GM19455 (cell line): ENCODE data around the gene PDZD2.
A peak's percentile ranks its signal among the peaks of the same experiment; 100 is the strongest.
"Not testable (repeated sequence)": the region's sequence is repeated elsewhere in the genome, so short reads cannot be mapped to it uniquely, and the experiment has no call there.

ENCODE experiments used
- ATAC-seq: cut with Tn5 transposase; IDR thresholded peaks from one replicate; pipeline ENCODE4 v1.9.1; 2021; ENCODE audit not compliant: unreplicated experiment

The PDZD2 gene

GRCh38 chr5:32090755-32091128 is 451.8 kb downstream of the PDZD2 start:
- no peak for ATAC-seq

- peak; percentile 87 for ATAC-seq
Observed at GRCh38 chr5:32092938-32093812, 454.2 kb downstream of the PDZD2 start.

DNA sequence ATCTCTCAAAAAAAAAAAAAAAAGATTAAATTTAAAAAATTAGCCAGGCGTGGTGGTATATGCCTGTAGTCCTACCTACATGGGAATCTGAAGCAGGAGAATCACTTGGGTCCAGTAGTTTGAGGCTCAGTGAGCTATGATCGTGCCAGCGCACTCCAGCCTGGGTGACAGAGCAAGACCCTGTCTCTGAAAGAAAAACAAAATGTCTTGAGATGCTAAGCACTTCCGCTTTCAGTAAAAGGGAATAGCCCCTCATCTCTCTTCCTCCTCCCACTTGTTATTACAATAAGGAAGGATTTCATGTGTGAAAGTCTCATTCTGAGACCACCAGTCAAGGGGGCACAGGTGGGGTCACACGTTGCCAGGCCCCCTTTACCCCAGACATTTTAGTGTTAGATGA is 455.8 kb downstream of the PDZD2 start:
- no peak for ATAC-seq

GRCh38 chr5:32095261-32095671 is 456.3 kb downstream of the PDZD2 start:
- no peak for ATAC-seq

- no peak for ATAC-seq
Observed at GRCh38 chr5:32096891-32097595, 458.1 kb downstream of the PDZD2 start.

DNA sequence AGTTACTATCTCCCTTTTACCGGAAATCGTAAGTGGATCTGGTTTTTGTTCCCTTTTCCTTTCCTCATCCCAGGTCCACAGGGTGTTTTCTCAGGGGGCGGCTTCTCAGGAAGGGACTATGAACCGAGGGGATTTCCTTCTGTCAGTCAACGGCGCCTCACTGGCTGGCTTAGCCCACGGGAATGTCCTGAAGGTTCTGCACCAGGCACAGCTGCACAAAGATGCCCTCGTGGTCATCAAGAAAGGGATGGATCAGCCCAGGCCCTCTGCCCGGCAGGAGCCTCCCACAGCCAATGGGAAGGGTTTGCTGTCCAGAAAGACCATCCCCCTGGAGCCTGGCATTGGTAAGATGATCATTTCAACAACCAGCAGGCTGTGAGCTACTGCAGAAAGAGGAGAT is 459.4 kb downstream of the PDZD2 start:
- no peak for ATAC-seq

GRCh38 chr5:32098890-32099310 is 460.0 kb downstream of the PDZD2 start:
- ATAC-seq: no peak

- ATAC-seq: no peak
Observed at GRCh38 chr5:32099486-32100035, 460.6 kb downstream of the PDZD2 start.

- no peak for ATAC-seq
Observed at GRCh38 chr5:32100230-32100629, 461.3 kb downstream of the PDZD2 start.

DNA sequence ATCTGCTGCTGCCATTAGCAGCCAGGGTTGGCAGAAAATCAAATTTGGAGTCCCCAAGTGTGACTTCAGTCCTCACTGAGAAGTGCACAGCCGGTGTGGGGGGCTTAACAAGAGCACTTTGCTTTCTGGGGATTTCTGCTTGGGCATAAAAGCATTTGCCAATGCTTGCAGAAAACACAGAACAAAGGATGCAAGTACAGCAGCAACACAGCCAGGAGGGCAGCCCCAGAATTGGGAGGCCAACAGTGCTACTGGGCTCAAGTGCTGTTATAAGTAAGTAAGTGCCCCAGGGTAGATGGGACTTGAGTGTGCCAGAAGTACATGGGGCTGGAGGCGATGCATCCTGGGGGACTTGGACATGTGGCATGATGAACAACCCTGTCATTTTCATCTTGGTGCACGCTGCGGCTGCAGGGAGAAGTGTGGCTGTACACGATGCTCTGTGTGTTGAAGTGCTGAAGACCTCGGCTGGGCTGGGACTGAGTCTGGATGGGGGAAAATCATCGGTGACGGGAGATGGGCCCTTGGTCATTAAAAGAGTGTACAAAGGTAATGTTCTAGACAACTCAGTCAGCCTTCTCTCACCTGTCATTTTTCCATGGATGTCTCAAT is 461.9 kb downstream of the PDZD2 start:
- ATAC-seq: no peak

DNA sequence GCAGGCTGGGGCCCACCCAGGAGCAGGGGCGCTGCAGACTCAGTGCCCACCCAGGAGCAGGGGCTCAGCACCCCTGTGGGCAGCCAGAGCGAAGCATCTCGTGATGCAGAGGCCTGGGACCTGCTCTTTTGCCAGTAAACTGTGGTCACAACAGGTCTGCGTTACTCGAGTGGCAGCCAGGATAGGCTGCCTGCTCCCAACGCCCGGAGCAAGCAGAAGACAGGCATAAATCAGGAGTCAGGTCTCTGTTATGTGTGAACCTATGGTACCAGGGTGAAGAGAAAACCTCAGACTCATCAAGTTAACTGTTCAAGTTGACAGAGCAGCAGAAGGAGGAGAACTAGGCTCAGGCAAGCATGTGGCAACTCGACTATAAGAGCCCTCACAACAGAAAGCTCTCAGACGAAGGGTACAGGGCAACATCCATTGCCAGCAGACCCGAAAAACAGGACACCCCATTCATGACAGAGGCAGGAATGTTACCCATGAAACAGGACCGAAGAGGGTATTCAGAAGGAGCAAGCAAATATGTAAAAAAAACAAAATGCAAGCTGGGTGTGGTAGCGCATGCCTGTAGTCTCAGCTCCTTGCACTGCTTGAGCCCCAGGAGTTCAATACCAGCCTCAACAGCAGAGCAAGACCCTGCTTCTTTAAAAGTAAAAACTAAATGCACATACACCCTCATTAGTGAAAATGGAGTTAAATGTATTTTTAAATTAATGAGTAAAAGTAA is 463.5 kb downstream of the PDZD2 start:
- no peak for ATAC-seq

GRCh38 chr5:32103521-32103920 is 464.6 kb downstream of the PDZD2 start:
- ATAC-seq: no peak

DNA sequence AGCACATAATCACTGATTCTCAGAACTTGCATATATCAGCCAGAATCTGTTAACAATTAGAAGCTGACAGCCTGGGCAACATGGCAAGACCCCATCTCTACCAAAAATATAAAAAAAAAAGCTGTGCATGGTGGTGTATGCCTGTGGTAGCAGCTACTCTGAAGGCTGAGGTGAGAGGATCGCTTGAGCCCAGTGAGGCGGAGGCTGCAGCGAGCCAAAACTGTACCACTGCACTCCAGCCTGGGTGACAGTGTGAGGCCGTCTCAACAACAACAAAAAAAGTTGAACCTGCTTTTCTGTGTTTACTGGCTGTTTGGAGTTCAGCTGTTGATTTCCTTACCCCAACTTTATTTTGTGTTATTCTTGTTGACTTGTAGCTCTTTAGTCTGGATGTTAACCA is 468.4 kb downstream of the PDZD2 start:
- ATAC-seq: no peak

- ATAC-seq: no peak
Observed at GRCh38 chr5:32108167-32108566, 469.2 kb downstream of the PDZD2 start.

- no peak for ATAC-seq
Observed at GRCh38 chr5:32109236-32109635, 470.3 kb downstream of the PDZD2 start.

DNA sequence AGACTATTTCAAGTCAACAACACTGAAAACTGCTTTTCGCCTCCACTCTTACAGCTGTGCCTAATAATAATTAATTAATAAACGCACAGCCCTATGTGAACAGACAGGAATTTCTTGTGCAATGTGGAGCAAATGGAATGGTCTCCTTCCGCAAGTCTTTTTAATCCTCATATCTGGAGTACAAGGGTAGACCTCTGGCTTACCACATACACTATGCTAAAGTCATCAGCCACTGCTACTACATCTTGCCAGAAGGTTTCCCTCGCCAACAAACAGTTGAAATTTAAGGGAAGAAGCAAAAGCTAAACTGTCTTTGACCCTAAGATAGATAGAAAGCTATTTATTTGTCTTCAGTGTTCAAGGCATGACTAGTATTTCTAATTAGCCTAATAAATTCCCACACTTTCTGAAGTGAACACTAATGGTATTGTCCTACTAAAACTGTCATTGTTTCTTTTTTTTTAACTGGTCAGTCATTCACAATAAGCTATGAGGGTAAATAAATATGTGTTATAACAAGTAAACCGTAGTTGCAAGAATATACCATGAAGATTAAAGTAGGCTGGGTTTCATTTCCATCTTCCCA is 471.3 kb downstream of the PDZD2 start:
- no peak for ATAC-seq

DNA sequence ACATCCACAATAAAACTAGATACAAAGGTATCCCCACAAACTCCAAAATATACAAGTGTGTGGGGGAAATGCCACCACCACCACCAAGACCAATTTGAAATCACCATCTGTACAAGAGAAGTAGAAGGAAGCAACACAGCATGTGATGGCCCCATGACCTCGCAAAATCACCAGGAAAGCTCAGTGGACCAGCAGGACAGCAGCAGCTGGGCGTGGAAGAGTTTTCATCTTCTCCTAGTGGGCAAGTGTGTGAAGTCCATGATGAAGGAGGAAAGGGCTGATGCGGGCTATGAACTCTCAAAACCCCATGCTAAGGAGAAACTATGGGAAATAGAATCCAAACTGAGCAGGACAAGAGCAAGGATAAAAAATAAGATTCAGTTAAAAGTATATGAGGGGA is 477.1 kb downstream of the PDZD2 start:
- ATAC-seq: no peak

DNA sequence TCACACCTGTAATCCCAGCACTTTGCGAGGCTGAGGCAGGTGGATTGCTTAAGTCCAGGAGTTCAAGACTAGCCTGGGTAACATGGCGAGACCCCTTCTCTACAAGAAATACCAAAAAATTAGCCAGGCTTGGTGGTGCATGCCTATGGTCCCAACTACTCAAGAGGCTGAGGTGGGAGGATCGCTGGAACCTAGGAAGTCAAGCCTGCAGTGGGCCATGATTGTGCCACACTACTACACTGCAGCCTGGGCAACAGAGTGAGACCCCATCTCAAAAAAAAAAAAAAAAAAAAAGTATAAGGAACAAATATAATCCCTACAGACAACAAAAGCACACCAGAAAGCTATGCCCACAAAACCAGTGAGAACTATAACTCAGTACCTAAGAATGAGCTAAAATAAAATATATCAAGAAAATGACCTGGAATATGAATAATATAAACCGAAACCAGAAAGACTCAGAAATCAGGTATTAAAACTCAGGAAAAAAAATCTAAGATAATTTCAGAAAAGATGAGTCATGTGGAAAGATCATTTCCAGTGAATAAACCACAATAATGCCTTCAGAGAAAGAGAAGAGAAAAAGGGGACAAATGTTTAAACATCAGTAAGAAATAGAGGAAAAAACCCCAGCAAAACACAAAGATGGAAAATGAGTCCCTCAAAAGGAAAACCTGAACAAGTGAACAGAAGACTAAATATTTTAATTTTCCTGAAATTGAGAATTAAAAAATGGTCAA is 477.8 kb downstream of the PDZD2 start:
- no peak for ATAC-seq

- not testable (repeated sequence) for ATAC-seq
Observed at GRCh38 chr5:32118922-32119321, 480.0 kb downstream of the PDZD2 start.
